Measurements from ENCODE around the gene PILRA.

- TF ChIP-seq POLR2A (IDR thresholded peaks at IDR 0.05) (peak in 1 of 2 donors; percentile 17), CTCF (IDR thresholded peaks at IDR 0.05) (no peak), EP300 (IDR thresholded peaks at IDR 0.05) (no peak), POLR2AphosphoS5 (IDR thresholded peaks at IDR 0.05) (peak; percentile 26)
These were observed 62.4 kb downstream of the PILRA start for GRCh38 chr7:100435401-100436304.

All from gastroesophageal sphincter (tissue), 3 donors.